ENCODE data around the gene CLEC20A.

Gene CLEC20A

GRCh38 chr1:178500936-178501554 lies 4.3 kb upstream of the CLEC20A start:
- in situ Hi-C loops (cut with MboI; ENCODE audit: low sequenced_read_pairs) = no loop called here

- in situ Hi-C loops (cut with MboI; ENCODE audit: low sequenced_read_pairs) = no loop called here
Measured at GRCh38 chr1:178500091-178500770, 3.5 kb upstream of the CLEC20A start.

- in situ Hi-C loops (cut with MboI; ENCODE audit: low sequenced_read_pairs) = no loop called here
Measured at GRCh38 chr1:178498896-178499675, 2.3 kb upstream of the CLEC20A start.

DNA sequence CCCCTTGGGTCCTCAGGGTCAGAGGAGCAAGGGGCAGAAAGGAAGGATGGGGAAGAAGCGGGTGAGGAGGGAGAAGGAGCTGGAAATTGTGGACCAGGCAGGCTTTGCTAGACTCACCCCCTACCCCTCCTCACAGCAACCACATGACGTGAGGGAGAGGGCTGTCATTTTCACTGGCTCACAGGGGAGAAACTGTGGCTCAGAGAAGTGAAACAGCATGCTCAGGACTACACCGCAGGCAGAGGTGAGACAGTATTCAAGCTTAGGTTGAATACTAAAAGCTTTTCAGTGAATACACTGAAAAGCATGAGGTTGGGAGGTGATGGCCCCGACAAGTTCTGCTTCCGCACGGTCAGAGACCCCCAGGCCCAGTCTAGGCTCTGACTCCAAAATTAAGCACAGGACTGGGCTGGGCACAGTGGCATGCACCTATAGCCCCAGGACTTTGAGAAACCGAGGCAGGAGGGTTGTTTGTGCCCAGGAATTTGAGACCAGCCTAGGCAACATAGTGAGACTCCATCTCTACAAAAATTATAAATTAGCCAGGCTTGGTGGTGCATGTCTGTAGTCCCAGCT lies 1.2 kb upstream of the CLEC20A start:
- in situ Hi-C loops (cut with MboI; ENCODE audit: low sequenced_read_pairs) = no loop called here

GRCh38 chr1:178495741-178496409 lies 889 bp downstream of the CLEC20A start:
- in situ Hi-C loops (cut with MboI; ENCODE audit: low sequenced_read_pairs) = no loop called here

- in situ Hi-C loops (cut with MboI; ENCODE audit: low sequenced_read_pairs) = no loop called here
Measured at GRCh38 chr1:178495158-178495557, 1.6 kb downstream of the CLEC20A start.

DNA sequence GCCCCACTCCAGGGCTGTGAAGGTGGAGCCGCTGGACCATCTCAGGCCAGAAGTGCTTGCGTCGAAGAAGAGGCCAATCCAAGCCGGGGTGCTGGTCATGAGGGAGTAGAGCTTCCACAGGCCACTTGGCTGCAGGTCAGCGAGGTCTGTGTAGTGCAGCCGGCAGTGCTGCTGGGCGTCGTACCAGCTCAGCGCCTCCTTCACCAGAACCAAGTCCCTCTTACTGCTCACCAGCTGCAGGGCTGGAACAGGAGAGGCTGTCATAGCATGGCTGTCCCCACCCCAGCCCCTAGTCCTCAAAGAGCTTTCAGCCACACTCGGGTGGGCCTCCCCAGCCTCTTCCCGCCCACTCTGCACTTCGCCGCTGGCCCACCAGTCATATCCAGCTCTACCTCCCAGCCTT lies 2.2 kb downstream of the CLEC20A start:
- in situ Hi-C loops (cut with MboI; ENCODE audit: low sequenced_read_pairs) = no loop called here

DNA sequence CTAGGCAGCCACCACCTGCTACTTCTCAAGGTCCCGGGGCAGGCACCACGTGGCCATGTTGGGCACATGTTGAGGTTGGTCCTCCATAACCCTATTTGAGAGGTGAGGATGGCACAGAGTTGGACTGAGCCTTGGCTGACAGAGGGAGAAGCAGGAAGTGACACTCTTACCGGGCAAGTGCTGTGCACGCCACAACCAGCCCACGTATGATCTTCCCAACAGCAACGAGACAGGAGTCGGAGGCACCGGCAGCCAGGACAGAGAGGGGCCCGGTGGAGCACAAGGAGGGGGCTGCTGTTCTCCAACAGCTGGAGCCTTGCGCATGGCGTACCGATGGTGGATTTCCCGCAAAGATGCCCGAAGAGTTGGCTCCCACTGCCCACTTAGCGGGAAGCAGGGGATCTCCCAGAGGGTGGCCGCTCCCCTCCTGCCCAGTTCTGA lies 3.4 kb downstream of the CLEC20A start:
- in situ Hi-C loops (cut with MboI; ENCODE audit: low sequenced_read_pairs) = no loop called here

GRCh38 chr1:178492341-178492740 lies 4.4 kb downstream of the CLEC20A start:
- in situ Hi-C loops (cut with MboI; ENCODE audit: low sequenced_read_pairs) = no loop called here

GRCh38 chr1:178491721-178492120 lies 5.0 kb downstream of the CLEC20A start:
- in situ Hi-C loops (cut with MboI; ENCODE audit: low sequenced_read_pairs) = no loop called here

DNA sequence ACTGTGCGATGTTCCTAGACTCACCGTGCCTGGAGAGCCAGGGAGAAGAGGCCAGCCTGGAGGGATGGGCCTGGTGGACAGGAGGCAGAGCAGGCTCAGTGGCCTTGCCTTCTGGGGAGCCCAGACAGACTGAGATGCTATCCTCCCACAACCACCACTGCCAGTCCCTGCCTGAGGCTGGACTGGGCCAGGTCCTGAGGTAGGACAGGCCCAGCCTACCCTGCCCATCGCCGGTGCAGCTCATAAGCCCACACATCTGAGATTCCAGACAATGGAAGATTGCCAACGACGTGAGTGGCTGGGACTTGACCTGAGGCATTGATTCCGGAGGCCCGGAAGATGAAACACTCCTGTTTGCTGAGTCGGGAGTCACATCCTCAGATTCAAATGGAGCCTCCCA lies 5.8 kb downstream of the CLEC20A start:
- in situ Hi-C loops (cut with MboI; ENCODE audit: low sequenced_read_pairs) = no loop called here

DNA sequence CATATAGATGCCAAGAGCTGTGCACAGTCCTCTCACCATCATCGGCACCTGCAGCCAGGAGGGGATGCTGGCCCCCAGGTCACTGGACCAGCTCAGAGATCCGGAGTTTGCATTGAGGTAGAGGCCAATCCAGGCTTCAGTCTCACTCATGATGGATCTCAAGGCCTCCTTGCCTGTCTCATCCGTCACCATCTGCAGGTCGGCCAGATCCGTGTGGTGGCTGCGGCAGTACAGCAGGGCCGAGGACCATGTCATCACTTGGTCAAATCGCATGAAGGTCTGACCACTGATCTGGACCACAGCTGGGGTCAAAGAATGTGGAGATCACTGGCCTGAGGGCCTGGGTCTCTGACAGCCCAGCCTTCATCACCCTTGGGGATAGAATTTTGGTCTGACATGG lies 6.6 kb downstream of the CLEC20A start:
- in situ Hi-C loops (cut with MboI; ENCODE audit: low sequenced_read_pairs) = no loop called here

GRCh38 chr1:178489399-178489798 lies 7.4 kb downstream of the CLEC20A start:
- in situ Hi-C loops (cut with MboI; ENCODE audit: low sequenced_read_pairs) = no loop called here

DNA sequence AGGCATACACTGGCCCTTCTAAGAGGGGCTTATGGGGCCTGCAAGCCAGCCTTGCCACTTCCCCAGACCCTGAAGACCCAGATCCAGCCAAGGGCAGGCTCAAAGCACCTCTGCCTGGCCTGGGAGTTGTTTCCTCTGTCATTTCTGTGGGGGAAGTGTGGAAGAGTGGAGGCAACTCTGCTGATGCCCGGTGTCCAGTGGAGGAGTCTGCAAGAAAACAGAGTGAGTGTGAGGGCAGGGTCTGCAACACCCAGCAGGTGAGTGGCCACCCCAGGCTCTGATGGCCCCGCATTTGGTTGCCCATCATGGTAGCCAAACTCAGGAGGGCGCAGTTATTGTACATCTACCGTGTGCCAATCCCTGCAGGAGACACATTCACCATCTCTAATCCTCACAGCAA lies 8.4 kb downstream of the CLEC20A start:
- in situ Hi-C loops (cut with MboI; ENCODE audit: low sequenced_read_pairs) = no loop called here

DNA sequence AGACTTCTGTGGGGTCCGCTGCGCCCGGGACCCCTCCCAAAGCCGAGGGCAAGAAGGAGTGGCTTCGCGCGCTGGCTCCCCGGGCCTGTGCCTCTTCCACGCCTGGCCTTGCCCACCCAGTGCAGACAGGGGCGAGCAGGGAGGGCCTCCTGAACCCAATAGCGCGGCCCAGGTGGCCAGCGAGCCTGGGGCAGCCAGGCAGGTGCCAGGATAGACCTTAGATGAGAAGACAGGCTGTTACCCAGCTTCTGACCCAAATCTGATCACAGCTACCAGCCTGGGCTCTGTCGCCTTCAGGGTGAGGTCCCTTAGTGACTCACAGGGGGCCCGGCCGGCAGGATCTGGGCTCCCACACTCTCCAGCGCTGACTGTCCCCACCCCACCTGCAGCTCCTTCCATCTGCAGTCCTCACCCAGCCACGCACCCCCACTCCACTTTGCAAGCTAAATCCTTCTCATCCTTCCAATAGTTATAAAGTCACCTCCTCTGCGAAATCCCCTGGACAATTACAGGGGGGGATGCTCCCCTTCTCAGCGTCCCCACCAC lies 9.6 kb downstream of the CLEC20A start:
- in situ Hi-C loops (cut with MboI; ENCODE audit: low sequenced_read_pairs) = no loop called here

- in situ Hi-C loops (cut with MboI; ENCODE audit: low sequenced_read_pairs) = no loop called here
Measured at GRCh38 chr1:178486100-178487069, 10.4 kb downstream of the CLEC20A start.

- in situ Hi-C loops (cut with MboI; ENCODE audit: low sequenced_read_pairs) = no loop called here
Measured at GRCh38 chr1:178485541-178485981, 11.2 kb downstream of the CLEC20A start.

GRCh38 chr1:178484698-178485225 lies 12.0 kb downstream of the CLEC20A start:
- in situ Hi-C loops (cut with MboI; ENCODE audit: low sequenced_read_pairs) = no loop called here

DNA sequence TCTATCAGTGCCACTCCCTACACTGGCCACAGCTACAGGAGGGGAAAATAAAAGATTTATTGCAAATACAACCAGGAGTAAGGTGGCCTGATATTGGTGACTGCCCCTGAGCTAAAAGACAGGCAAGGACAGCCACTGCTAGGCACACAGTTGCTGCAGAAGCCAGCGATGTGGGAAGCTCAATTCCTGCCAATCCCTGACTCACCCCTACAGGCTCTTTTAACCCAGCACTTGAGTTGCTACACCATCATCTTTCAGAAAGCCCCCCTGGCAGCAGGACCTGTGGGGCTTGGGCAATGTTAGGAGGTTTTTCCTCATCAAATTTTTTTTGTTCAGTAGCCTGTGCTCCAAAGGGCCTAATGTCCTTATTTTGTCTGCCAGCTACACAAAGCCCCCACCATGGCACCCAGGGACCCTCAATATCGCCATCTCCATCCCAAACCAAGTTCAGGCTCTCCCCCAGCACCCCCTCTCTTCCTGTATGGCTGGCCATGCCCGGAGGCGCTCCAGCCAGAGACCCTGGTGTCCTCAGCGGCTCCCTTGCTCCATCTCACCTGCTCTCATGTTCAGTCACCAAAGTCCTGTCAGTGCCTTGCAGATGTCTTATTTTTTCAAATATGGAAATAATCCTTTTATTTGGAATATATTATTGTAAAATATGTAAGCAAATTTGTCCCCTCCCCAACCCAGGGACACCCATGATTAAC lies 13.4 kb downstream of the CLEC20A start:
- in situ Hi-C loops (cut with MboI; ENCODE audit: low sequenced_read_pairs) = no loop called here
